Measurements from ENCODE around the gene S100A2.
"Not testable (repeated sequence)": the region's sequence is repeated elsewhere in the genome, so short reads cannot be mapped to it uniquely, and the experiment has no call there.

S100A2 gene

GRCh38 chr1:153588482-153588881 lies 22.8 kb upstream of the S100A2 start:
- no peak for DNase-seq (ENCODE audit: low spot score)

GRCh38 chr1:153588033-153588432 lies 22.4 kb upstream of the S100A2 start:
- DNase-seq (ENCODE audit: low spot score) = not testable (repeated sequence)

- DNase-seq (ENCODE audit: low spot score) = peak; percentile 1
Measured at GRCh38 chr1:153587314-153587713, 21.7 kb upstream of the S100A2 start.

- peak; percentile 0 for DNase-seq (ENCODE audit: low spot score)
Measured at GRCh38 chr1:153586347-153586746, 20.7 kb upstream of the S100A2 start.

GRCh38 chr1:153585006-153585405 lies 19.4 kb upstream of the S100A2 start:
- DNase-seq (ENCODE audit: low spot score) = no peak

GRCh38 chr1:153583976-153584375 lies 18.3 kb upstream of the S100A2 start:
- DNase-seq (ENCODE audit: low spot score) = peak; percentile 1

GRCh38 chr1:153583514-153583913 lies 17.9 kb upstream of the S100A2 start:
- DNase-seq (ENCODE audit: low spot score) = not testable (repeated sequence)

- DNase-seq (ENCODE audit: low spot score) = not testable (repeated sequence)
Measured at GRCh38 chr1:153582836-153583235, 17.2 kb upstream of the S100A2 start.

- no peak for DNase-seq (ENCODE audit: low spot score)
Measured at GRCh38 chr1:153578936-153579335, 13.3 kb upstream of the S100A2 start.

- DNase-seq (ENCODE audit: low spot score) = peak; percentile 31
Measured at GRCh38 chr1:153578490-153578889, 12.8 kb upstream of the S100A2 start.

- no peak for DNase-seq (ENCODE audit: low spot score)
Measured at GRCh38 chr1:153577624-153578051, 12.0 kb upstream of the S100A2 start.

GRCh38 chr1:153577138-153577537 lies 11.5 kb upstream of the S100A2 start:
- DNase-seq (ENCODE audit: low spot score) = no peak

GRCh38 chr1:153575497-153575896 lies 9.9 kb upstream of the S100A2 start:
- not testable (repeated sequence) for DNase-seq (ENCODE audit: low spot score)

- not testable (repeated sequence) for DNase-seq (ENCODE audit: low spot score)
Measured at GRCh38 chr1:153575081-153575491, 9.4 kb upstream of the S100A2 start.

- no peak for DNase-seq (ENCODE audit: low spot score)
Measured at GRCh38 chr1:153573351-153573750, 7.7 kb upstream of the S100A2 start.

GRCh38 chr1:153572569-153573015 lies 6.9 kb upstream of the S100A2 start:
- peak; percentile 93 for DNase-seq (ENCODE audit: low spot score)

- DNase-seq (ENCODE audit: low spot score) = no peak
Measured at GRCh38 chr1:153571706-153572105, 6.1 kb upstream of the S100A2 start.

- DNase-seq (ENCODE audit: low spot score) = no peak
Measured at GRCh38 chr1:153570874-153571273, 5.2 kb upstream of the S100A2 start.

GRCh38 chr1:153569465-153569864 lies 3.8 kb upstream of the S100A2 start:
- no peak for DNase-seq (ENCODE audit: low spot score)

- DNase-seq (ENCODE audit: low spot score) = peak; percentile 97
Measured at GRCh38 chr1:153568367-153569099, 2.9 kb upstream of the S100A2 start.

- peak; percentile 99 for DNase-seq (ENCODE audit: low spot score)
Measured at GRCh38 chr1:153567621-153568366, 2.1 kb upstream of the S100A2 start.

- peak; percentile 99 for DNase-seq (ENCODE audit: low spot score)
Measured at GRCh38 chr1:153566414-153567371, 1.0 kb upstream of the S100A2 start.
